Measurements from ENCODE around the gene COG2. TPM values are rescaled to one million over a fixed set of nuclear protein-coding genes. Genes with fewer than 3 reads are reported as not detected.

Gene COG2
- total and polyA plus RNA-seq, 2 of the 8 experiments (the other 6 are each of a cell fraction or from before 2014, with no cell fraction given) = 10.3 to 36.7 TPM

DNA sequence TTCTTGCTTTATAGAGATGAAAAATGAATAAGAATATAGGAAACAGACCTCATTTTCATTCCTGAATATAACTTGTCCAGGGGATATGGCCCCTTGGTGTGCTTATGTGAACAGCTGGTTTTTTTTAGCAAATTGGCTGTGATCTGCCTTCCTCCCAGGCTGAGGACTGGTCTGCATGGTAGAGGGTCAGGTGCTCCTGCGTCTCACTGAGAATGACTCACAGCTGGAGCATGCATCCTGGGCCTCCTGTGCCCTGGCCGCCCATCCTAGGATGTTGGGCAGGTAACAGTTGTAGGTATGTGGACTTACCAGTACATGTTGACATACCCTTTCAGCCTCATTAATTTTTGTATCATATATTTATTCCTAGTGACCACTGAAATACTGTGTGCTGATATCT lies 41.9 kb downstream of the COG2 start:
- H3K79me1 ChIP-seq (ENCODE audit: low read depth, low read length) = no peaks in the 10 kb centered on the region
- CTCF ChIA-PET (ENCODE audit: partially characterized antibody) = interaction anchor here (0.9 kb wide), 1 partner anchor 42 kb away, joined by 3 read pairs; the partner anchor contains the start of gene COG2
- H4K8ac ChIP-seq (ENCODE audit: extremely low read depth, insufficient read depth, low read length) = no peak overlapping the region
- H3K4ac ChIP-seq (replicated peaks; ENCODE audit: insufficient read length, low read depth, low read length) = no peak overlapping the region
- H3K9me3 ChIP-seq (ENCODE audit: insufficient read depth in 2 of 2, low read depth in 1 of 2, low read length in 1 of 2) = no peaks in the 10 kb centered on the region
- FAIRE-seq (no peak), DNase-seq (ENCODE audit: low read depth in 1 of 2, low spot score in 2 of 2) (no peak)
- H4K20me1 ChIP-seq (replicated peaks in 1 of 2; ENCODE audit: control insufficient read depth in 1 of 2, insufficient read depth in 2 of 2, low read length in 2 of 2) = peaks cover 0 to 4% of the 10 kb centered on the region in 2 experiments
- H3K18ac ChIP-seq (ENCODE audit: extremely low read depth, low read length) = no peak overlapping the region
- H3K56ac ChIP-seq (replicated peaks; ENCODE audit: insufficient read length, low read depth, low read length) = no peak overlapping the region
- H4K5ac ChIP-seq (ENCODE audit: insufficient read length, low read depth, low read length) = no peak overlapping the region
- no peak for TF ChIP-seq POLR2A (IDR thresholded peaks at IDR 0.05; ENCODE audit: control extremely low read depth in 1 of 2, low read depth in 2 of 2, low read length in 2 of 2)
- no peak for TF ChIP-seq CEBPB (IDR thresholded peaks at IDR 0.05; ENCODE audit: low read depth, low read length)
- TF ChIP-seq GABPA (IDR thresholded peaks at IDR 0.05; ENCODE audit: borderline replicate concordance, insufficient read depth, low read length) = no peak
- TF ChIP-seq, protein P1, sequence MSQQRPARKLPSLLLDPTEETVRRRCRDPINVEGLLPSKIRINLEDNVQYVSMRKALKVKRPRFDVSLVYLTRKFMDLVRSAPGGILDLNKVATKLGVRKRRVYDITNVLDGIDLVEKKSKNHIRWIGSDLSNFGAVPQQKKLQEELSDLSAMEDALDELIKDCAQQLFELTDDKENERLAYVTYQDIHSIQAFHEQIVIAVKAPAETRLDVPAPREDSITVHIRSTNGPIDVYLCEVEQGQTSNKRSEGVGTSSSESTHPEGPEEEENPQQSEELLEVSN (IDR thresholded peaks at IDR 0.05) = no peak
- no peak for TF ChIP-seq MAFK (IDR thresholded peaks at IDR 0.05; ENCODE audit: low read depth, low read length)
- TF ChIP-seq, protein P2, sequence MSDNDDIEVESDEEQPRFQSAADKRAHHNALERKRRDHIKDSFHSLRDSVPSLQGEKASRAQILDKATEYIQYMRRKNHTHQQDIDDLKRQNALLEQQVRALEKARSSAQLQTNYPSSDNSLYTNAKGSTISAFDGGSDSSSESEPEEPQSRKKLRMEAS (IDR thresholded peaks at IDR 0.05) = no peak
- H3K23ac ChIP-seq (ENCODE audit: insufficient read length) = no peak overlapping the region
- no peaks in the 10 kb centered on the region for H3K4me1 ChIP-seq (replicated peaks in 1 of 4; ENCODE audit: control insufficient read depth in 3 of 4, insufficient read depth in 4 of 4, low read length in 3 of 4)
- 94% methylated on average over 2 of the region's 2 CpGs; no CpG with 5 or more reads in 1 of the 2 experiments for WGBS, 2 experiments (ENCODE audit: extremely low coverage in 1 of 2, insufficient coverage in 1 of 2, insufficient read length in 1 of 2, insufficient replicate concordance in 2 of 2, low coverage in 1 of 2, low lambda C conversion rate in 2 of 2, missing lambda C conversion rate in 1 of 2)
- H3K23me2 ChIP-seq (ENCODE audit: low read depth, low read length) = no peaks in the 10 kb centered on the region
- H2BK12ac ChIP-seq (ENCODE audit: low read depth, low read length) = no peak overlapping the region
- no peak overlapping the region for H2AK5ac ChIP-seq (ENCODE audit: low read depth, low read length)
- no peak overlapping the region for H2BK15ac ChIP-seq (ENCODE audit: low read length)
- no peaks in the 10 kb centered on the region for H3K27me3 ChIP-seq (replicated peaks in 1 of 4; ENCODE audit: control insufficient read depth in 3 of 4, extremely low read depth in 1 of 4, insufficient read depth in 3 of 4, low read length in 3 of 4)
- no peak overlapping the region for H3K9ac ChIP-seq (replicated peaks in 1 of 4; ENCODE audit: extremely low read depth in 1 of 4, low read depth in 3 of 4, low read length in 3 of 4)
- H2BK5ac ChIP-seq (ENCODE audit: low read depth, low read length) = no peak overlapping the region
- POLR2A ChIA-PET (ENCODE audit: partially characterized antibody) = no interaction called here
- H4K91ac ChIP-seq (replicated peaks; ENCODE audit: insufficient read length, low read length) = no peak overlapping the region
- no peaks in the 10 kb centered on the region for H3K79me2 ChIP-seq (ENCODE audit: control insufficient read depth in 1 of 2, insufficient read depth in 2 of 2, low read length in 2 of 2)
- H3K4me3 ChIP-seq (ENCODE audit: extremely low read depth in 1 of 4, insufficient read depth in 2 of 4, low read depth in 3 of 4, low read length in 4 of 4) = no peak overlapping the region
- H2AFZ ChIP-seq (ENCODE audit: low read length) = no peak overlapping the region
- peaks cover 17 to 84% (median 51%) of the 10 kb centered on the region in 4 experiments for H3K36me3 ChIP-seq (ENCODE audit: control insufficient read depth in 2 of 4, insufficient read depth in 4 of 4, low read length in 3 of 4)
- no peak overlapping the region for H2BK20ac ChIP-seq (ENCODE audit: low read length)
- no peak overlapping the region for H2BK120ac ChIP-seq (replicated peaks; ENCODE audit: low read depth, low read length)
- H3K4me2 ChIP-seq (ENCODE audit: insufficient read depth in 1 of 2, low read depth in 2 of 2, low read length in 2 of 2) = no peak overlapping the region
- no peak overlapping the region for H3K27ac ChIP-seq (ENCODE audit: low read depth, low read length)
- no peak overlapping the region for H3K14ac ChIP-seq (ENCODE audit: insufficient read length)

All from H1 (cell line).